Cortex of kidney (tissue), 1 donor: Measurements from ENCODE around the gene MIS18A.

ENCODE experiments used
- DNase-seq: peaks from one replicate; lab custom pipeline; 2025; lab: John Stamatoyannopoulos, UW

Gene MIS18A

DNA sequence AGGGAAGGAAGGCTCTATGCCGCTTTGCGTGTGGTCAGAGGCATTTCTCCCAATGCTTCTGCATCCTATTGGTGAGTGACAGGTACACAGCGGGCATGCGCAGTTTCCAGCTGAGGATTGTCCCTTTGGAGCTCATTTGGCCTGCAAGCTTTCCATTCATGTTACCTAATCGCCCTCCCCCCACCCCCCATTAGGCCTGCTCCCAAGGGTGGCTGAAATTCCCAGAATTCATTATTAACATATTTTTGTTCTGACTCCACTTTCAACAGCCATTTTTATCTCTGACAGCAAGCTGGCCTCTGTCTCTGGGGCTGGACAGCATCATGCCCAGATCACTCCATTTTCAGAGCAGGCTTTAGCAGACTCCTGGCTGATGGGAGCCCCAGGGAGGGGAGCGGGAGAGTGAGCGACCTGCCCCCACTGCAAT lies 25.6 kb downstream of the MIS18A start:
- no peak for DNase-seq

DNA sequence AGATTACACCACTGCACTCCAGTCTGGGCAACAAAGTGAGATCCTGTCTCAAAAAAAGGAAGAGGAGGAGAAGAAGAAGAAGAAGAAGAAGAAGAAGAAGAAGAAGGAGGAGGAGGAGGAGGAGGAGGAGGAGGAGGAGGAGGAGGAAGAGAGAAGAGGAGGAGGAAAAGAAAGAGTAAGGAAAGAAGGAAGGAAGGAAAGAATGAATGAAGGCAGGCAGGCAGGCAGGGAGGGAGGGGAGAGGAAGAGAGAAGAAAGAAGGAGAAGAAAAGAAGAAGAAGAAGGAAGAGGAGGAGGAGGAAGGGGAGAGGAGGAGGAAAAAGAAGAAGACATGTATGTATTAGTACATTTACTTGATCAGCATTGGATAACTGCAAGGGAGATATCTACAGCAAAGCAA lies 26.7 kb downstream of the MIS18A start:
- no peak for DNase-seq

- no peak for DNase-seq
Measured at GRCh38 chr21:32249511-32250280, 29.2 kb downstream of the MIS18A start.

DNA sequence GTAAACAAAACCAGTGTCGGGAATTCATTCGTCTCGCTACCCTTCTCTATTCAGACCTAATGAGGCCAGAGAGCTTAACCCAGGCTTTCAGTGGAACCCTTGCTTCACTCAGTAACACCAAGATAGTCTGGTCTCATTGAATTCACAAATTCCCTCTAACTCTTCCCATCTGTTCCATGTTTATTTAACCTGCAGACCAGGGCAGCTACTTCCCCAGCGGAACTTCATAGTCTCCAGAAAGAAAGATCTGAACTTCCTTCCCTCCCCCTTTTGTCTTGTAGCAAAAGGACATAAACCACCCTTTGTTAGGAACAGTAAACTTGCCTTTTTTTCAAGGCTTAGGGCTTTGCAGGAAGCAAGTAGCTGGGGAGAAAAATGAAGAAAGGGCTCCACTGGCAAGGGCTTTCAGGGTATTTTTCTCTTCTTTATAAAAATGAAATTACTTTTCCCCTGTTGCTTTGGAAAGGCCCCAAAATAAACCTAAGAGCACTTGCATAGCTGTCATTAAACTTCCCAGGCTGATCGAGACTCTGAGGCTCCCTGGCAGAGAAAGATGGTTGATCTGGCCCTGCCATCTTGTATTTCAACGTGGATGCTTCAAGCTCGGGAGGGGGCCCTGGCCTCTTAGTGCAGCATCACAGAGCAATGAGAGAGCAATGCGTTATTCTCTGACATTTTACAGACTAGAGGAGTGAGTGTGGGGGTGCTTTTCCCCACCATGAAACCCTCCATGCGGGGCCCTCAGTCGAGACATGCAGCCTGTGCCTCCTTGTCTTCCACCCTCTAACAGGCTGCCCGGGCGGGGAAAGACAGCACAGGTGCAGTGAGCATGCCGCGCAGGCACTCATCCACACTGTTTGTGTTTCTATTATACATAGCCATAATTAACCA lies 30.0 kb downstream of the MIS18A start:
- DNase-seq, result no peak

GRCh38 chr21:32246571-32247140 lies 32.2 kb downstream of the MIS18A start:
- DNase-seq, result no peak

- DNase-seq, result no peak
Measured at GRCh38 chr21:32245971-32246370, 32.9 kb downstream of the MIS18A start.

GRCh38 chr21:32240851-32241687 lies 37.8 kb downstream of the MIS18A start:
- no peak for DNase-seq

GRCh38 chr21:32239551-32239950 lies 39.3 kb downstream of the MIS18A start:
- no peak for DNase-seq

GRCh38 chr21:32238063-32238462 lies 40.8 kb downstream of the MIS18A start:
- DNase-seq, result no peak

DNA sequence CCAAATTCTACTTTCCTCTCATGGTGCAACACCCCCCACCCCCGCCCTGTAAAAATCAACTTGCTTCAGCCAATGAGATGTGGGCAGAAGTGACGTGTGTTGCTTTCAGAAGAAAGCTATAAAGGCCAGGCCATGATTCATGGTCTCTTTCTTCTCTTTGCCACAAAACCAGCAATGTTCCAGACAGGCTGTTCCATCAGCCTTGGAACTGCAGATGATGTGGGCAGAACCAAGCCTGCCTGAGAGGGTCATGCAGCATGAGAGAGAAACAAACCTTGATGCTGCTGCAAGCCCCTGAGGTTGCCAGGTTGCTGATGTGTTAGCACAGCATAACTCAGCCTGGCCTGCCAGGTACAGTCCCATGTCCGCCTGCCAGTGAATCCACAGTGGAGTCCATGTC lies 41.8 kb downstream of the MIS18A start:
- DNase-seq, result no peak

DNA sequence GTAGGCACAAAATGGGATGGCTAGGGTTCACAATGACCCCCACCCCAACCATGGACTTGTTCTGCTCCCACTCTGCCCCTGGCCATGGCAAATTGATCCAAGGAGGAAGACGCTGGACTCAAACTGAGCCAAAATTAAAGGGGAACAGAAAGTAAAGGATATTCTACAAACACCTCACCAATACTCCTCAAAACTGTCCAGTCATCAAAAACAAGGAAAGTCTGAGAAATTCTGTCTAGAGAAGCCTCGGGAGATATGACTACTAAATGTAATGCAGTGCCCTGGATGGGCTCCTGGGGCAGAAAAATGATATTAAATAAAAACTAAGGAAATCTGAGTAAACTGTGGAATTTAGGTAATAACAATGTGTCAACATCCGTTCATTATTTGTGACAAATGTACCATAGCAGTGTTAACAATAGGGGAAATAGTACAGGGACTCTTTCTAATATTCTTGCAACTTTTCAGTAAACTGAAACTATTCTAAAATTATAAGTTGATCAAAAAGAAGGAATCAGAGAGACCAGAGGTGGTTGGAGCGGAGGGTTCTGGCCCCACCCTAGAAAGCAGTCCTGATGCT lies 45.0 kb downstream of the MIS18A start:
- no peak for DNase-seq

- no peak for DNase-seq
Measured at GRCh38 chr21:32233055-32233546, 45.7 kb downstream of the MIS18A start.

DNA sequence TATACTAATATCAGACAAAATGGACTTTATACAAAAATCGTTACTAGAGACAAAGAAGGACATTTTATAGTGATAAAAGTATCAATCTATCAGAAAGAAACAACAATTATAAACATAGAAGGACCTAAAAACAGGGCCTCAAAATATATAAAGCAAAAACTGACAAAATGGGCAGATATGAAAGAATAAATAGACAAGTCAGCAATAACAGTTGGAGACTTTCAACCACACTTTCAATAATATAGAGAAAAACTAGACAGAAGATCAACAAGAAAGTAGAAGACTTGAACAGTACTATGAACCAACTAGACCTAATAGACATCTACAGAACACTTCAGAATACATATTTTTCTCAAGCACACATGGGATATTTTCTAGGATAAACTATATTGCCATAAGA lies 52.4 kb downstream of the MIS18A start:
- DNase-seq, result no peak
